Activated effector memory CD4-positive, alpha-beta T cell treated with anti-CD3 and anti-CD28 coated beads, Interleukin-2, amount 50 U/mL, for 16 hours (primary cell): Measurements from ENCODE around the gene FGGY.

ENCODE experiments used
- DNase-seq: peaks from one replicate; pipeline ENCODE4 v3.0.0-alpha.2; 2020

FGGY gene

GRCh38 chr1:59393211-59394180, 96.6 kb downstream of the FGGY start:
- no peak for DNase-seq

- no peak for DNase-seq
Observed at GRCh38 chr1:59394706-59395425, 98.0 kb downstream of the FGGY start.

DNA sequence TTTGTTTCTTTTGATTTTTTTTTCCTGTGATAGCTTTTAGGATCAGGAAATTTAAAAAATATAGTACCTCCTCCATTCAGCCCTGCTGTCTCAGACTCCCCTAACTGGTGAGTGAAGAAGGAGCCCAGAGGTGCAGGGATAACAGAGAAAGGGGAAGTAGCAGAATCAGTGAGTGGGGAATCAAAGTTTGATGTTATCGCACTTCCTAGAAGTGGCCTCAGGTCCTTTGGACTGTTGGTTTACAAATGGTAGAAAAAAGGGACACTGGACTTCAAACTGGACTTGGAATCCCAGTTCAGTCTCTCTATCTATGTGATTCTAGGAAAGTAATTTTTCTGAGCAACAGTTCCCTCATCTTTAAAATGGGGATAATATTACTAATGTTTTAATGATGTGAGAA, 99.5 kb downstream of the FGGY start:
- no peak for DNase-seq

DNA sequence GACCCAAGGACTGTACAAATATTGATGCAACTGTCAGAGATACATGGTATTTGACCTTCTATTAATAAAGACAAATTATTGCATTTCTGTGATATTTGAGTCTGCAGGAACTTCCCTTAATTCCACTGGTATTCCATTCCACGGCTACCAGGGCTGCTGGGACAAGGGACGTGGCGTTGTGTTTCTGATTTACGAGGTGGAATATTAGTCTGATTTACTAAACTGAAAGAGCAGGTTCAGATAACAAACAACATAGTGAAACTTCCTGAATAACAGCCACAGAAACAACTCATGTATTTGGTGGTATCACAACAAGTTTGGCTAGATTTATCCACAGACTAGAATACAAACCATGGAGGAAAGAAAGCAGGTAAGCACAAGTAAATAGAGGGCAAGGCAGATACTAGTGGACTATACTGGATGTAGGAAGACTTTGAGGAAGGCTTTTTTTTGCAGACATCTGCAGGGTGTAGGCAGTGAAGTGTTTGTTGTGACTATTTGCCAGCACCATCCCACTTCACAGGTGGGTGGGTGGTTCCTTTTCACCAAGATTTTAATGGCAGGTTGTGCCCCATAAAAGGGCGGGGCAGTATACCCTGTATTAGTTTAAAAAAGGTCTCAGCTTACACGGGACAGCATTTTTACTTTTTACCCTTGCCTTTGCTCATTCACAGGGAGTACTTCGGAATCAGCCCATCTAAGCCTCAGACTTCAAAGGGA, 100.4 kb downstream of the FGGY start:
- DNase-seq: no peak

GRCh38 chr1:59399642-59400041, 102.7 kb downstream of the FGGY start:
- DNase-seq: no peak

- DNase-seq: no peak
Observed at GRCh38 chr1:59401581-59401980, 104.7 kb downstream of the FGGY start.

- DNase-seq: no peak
Observed at GRCh38 chr1:59404796-59405195, 107.9 kb downstream of the FGGY start.

- DNase-seq: no peak
Observed at GRCh38 chr1:59406437-59407164, 109.7 kb downstream of the FGGY start.

DNA sequence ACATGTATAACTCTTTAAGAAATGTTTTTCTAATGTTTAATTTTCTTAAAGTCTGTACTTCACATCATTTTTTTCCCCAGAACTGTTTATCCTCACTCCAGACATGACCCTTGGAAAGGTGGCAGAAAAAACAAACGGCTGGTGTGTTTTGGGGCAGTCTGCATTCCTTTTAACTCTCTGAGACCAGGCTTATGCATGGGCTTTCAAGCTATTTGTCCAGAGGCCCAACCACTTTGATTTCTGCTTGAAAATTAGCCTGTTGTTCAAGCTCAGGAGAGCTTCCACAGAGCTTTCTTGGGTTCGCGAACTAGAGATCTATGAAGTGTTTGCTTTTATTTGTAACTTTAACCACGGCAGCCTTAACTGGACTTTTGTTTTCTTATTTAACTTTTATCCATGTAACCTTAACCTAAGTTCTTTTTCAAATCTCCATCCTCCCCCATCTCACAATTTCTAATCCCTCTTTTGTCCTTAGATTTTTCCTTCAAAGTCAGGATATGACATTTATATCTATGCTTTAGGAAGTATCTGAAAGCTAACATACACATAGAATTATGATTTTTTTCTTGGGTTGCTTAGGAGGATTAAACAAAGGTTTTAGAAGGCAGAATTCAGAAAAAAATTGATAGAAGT, 111.8 kb downstream of the FGGY start:
- no peak for DNase-seq

- no peak for DNase-seq
Observed at GRCh38 chr1:59409549-59409948, 112.7 kb downstream of the FGGY start.

GRCh38 chr1:59409986-59410385, 113.1 kb downstream of the FGGY start:
- DNase-seq: no peak

DNA sequence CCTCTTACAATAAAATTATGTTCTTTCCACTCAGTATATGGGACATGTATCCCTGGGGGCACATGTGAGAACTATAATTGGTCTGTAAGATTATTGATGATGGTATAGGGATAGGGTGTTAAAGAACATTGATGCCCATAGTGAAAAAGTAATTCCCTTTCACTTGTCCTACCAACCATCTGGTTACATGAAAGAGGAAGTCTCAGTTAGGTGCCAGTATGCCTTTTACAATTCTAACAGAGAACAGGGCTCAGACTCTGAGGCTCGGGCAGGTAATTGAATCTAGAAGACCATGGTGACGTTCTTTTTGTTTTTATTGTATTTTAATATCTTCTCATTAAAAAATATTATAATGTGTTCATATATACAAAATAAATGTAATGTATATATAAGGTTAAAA, 113.6 kb downstream of the FGGY start:
- no peak for DNase-seq

- no peak for DNase-seq
Observed at GRCh38 chr1:59411147-59411546, 114.3 kb downstream of the FGGY start.

GRCh38 chr1:59412718-59413326, 115.9 kb downstream of the FGGY start:
- DNase-seq: no peak

- no peak for DNase-seq
Observed at GRCh38 chr1:59413327-59413720, 116.4 kb downstream of the FGGY start.

DNA sequence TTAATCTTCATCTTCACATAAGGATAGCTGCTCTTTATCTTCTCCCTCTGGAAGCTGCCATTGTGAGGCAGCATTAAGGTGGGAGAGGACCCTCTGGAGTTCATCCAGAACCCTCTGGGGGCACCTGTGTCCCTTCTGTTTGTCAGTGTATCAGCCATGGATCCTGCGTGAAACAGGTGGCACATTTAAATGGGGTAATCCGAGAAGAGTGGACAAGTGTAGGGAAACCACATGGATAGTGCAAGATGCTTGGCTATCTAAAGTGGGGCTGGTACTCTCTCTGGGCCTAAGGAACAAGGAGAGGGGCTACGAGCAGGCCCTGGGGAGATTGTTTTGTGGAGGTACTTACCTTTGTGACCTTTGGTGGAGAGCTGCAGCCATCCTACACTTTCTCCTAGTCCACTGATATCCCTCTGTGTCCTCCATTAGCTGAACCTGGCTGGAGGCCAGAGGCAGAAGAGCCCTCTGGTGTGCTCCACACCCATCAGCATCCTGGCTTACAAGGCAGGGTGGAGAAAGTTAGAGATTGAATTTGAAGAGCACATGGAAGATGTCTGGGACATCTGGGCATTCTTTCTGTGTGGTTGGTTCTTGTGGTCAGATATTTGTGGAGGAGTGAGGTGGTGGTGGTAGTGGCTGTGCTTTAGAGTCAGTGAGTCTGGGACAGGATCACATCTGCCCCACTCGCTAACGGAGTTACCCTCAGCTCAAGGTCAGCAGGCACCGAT, 117.7 kb downstream of the FGGY start:
- no peak for DNase-seq

DNA sequence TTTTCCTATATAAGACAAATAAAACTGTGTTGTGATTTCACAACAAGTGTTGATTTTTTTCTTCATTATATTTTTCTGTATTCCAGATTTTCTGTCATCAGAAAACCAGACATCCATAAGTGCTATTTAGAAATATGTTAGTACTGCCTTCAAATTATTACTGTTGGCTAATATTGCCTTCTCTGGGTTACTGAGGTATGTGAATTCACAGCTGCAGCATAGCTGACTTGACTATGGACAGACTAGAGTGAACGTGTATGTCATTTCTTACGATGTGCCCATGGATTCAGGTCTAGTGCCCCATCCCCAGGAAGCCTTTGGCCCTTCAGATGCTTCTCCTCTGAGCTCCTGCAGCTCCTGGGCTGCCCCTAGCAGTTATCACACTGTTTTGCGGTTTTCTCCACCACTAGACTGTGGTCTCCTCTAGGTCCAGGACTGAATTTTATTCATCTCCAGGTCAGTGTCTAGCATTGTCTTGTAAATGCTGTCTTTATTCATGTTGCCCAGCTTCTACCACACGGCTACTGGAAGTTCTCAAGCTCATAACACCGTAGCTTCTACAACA, 118.5 kb downstream of the FGGY start:
- DNase-seq: no peak

DNA sequence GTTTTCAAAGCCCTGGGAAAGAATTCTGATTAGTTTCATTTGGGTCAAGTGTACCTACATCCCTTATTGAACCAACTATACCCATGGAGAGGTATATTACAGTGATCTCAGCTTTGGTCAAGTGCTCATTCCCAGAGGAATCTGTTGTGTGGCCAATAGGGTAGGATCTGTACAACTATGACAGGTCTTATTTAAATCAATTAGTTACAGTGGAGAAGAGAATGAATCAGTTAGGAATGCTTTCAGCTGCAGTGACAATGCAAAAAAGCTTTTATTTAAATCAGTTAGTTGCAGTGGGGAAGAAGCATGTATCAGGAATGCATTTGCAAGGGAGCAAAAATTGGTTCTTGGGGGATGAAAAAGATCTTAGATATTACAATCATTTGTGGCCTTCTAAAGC, 119.0 kb downstream of the FGGY start:
- no peak for DNase-seq

DNA sequence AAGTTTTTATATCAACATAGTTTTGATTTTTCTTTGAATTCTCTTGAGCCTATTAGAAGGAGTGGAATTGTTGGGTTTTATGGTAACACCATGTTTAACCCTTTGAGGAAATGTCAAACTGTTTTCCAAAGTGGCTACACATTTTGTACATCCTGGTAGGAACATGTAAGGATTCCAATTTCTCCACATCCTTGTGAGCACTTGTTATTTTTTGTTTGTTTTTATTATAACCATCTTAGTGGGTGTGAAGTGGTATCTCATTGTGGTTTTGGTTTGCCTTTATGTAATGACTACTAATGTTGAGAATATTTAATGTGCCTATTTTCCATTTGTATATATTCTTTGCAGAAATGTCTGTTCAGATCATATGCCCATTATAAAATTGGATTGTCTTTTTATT, 120.5 kb downstream of the FGGY start:
- no peak for DNase-seq

- no peak for DNase-seq
Observed at GRCh38 chr1:59418363-59419144, 121.7 kb downstream of the FGGY start.
